ENCODE measurements around the gene EEF1AKMT3. TPM values are rescaled to one million over a fixed set of nuclear protein-coding genes. Genes with fewer than 3 reads are reported as not detected.

Gene EEF1AKMT3
- polyA plus RNA-seq (2012; ENCODE audit: insufficient read depth, insufficient read length): 8.5 TPM

- peak within 1 kb of the TSS; percentile 93 for H3K4me3 ChIP-seq (ENCODE audit: low read length)
- no peak for DNase-seq (ENCODE audit: low read depth, low spot score)
Measured at GRCh38 chr12:57772429-57773322, at the start of gene EEF1AKMT3. EEF1AKMT3 (plus strand) TSS chr12:57772614; CDS start chr12:57772725, 111 bp downstream.

- DNase-seq (ENCODE audit: low read depth, low spot score): no peak
Measured at GRCh38 chr12:57722716-57723629, 49.4 kb upstream of the EEF1AKMT3 start.

GRCh38 chr12:57723630-57723962 lies 48.8 kb upstream of the EEF1AKMT3 start:
- no peak for DNase-seq (ENCODE audit: low read depth, low spot score)
- H3K4me3 ChIP-seq (ENCODE audit: low read length): no peak overlapping the region

More at GRCh38 chr12:57722716-57723629, 49.4 kb upstream of the EEF1AKMT3 start:
- no peak overlapping the region for H3K4me3 ChIP-seq (ENCODE audit: low read length)

GRCh38 chr12:57724003-57724935 lies 48.1 kb upstream of the EEF1AKMT3 start:
- H3K4me3 ChIP-seq (ENCODE audit: low read length): no peak overlapping the region
- no peak for DNase-seq (ENCODE audit: low read depth, low spot score)

GRCh38 chr12:57724936-57725740 lies 47.3 kb upstream of the EEF1AKMT3 start:
- no peak for DNase-seq (ENCODE audit: low read depth, low spot score)
- H3K4me3 ChIP-seq (ENCODE audit: low read length): no peak overlapping the region

- H3K4me3 ChIP-seq (ENCODE audit: low read length): no peak overlapping the region
- DNase-seq (ENCODE audit: low read depth, low spot score): no peak
Measured at GRCh38 chr12:57725851-57726150, 46.6 kb upstream of the EEF1AKMT3 start.

- H3K4me3 ChIP-seq (ENCODE audit: low read length): no peak overlapping the region
- no peak for DNase-seq (ENCODE audit: low read depth, low spot score)
Measured at GRCh38 chr12:57726151-57726883, 46.1 kb upstream of the EEF1AKMT3 start.

- no peak overlapping the region for H3K4me3 ChIP-seq (ENCODE audit: low read length)
- no peak for DNase-seq (ENCODE audit: low read depth, low spot score)
Measured at GRCh38 chr12:57726884-57727757, 45.3 kb upstream of the EEF1AKMT3 start.

GRCh38 chr12:57727758-57728395 lies 44.5 kb upstream of the EEF1AKMT3 start:
- no peak overlapping the region for H3K4me3 ChIP-seq (ENCODE audit: low read length)

GRCh38 chr12:57729321-57729844 lies 43.0 kb upstream of the EEF1AKMT3 start:
- H3K4me3 ChIP-seq (ENCODE audit: low read length): no peak overlapping the region
- no peak for DNase-seq (ENCODE audit: low read depth, low spot score)

More at GRCh38 chr12:57727758-57728395, 44.5 kb upstream of the EEF1AKMT3 start:
- DNase-seq (ENCODE audit: low read depth, low spot score): no peak

- no peak for DNase-seq (ENCODE audit: low read depth, low spot score)
- no peak overlapping the region for H3K4me3 ChIP-seq (ENCODE audit: low read length)
Measured at GRCh38 chr12:57730336-57731067, 41.9 kb upstream of the EEF1AKMT3 start.

GRCh38 chr12:57731411-57732080 lies 40.9 kb upstream of the EEF1AKMT3 start:
- H3K4me3 ChIP-seq (ENCODE audit: low read length): no peak overlapping the region
- no peak for DNase-seq (ENCODE audit: low read depth, low spot score)

- no peak for DNase-seq (ENCODE audit: low read depth, low spot score)
- H3K4me3 ChIP-seq (ENCODE audit: low read length): no peak overlapping the region
Measured at GRCh38 chr12:57732270-57732669, 40.1 kb upstream of the EEF1AKMT3 start.

GRCh38 chr12:57732726-57733593 lies 39.5 kb upstream of the EEF1AKMT3 start:
- DNase-seq (ENCODE audit: low read depth, low spot score): no peak
- H3K4me3 ChIP-seq (ENCODE audit: low read length): no peak overlapping the region
